ENCODE data around the gene CIDEA. TPM values are rescaled to one million over a fixed set of nuclear protein-coding genes. Genes with fewer than 3 reads are reported as not detected.
"Not testable (repeated sequence)": the region's sequence is repeated elsewhere in the genome, so short reads cannot be mapped to it uniquely, and the experiment has no call there.

Gene CIDEA, protein sequence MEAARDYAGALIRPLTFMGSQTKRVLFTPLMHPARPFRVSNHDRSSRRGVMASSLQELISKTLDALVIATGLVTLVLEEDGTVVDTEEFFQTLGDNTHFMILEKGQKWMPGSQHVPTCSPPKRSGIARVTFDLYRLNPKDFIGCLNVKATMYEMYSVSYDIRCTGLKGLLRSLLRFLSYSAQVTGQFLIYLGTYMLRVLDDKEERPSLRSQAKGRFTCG
- not detected in 2 replicates for total RNA-seq

- H3K4me1 Mint-ChIP-seq, result no peaks in the 10 kb centered on the region
- no peak for TF ChIP-seq CTCF (IDR thresholded peaks at IDR 0.05)
- no peak for DNase-seq
- no peak within 1 kb of the TSS for H3K27ac Mint-ChIP-seq
- H3K9me3 Mint-ChIP-seq, result no peaks in the 10 kb centered on the region
- ChIA-PET CTCF (no interaction called here), POLR2A (no interaction called here)
- H3K36me3 Mint-ChIP-seq (ENCODE audit: low read depth), result no peaks in the 10 kb centered on the region
- intact Hi-C loops (cut with micrococcal nuclease), result no loop called here
- ATAC-seq (ENCODE audit: low read depth), result no peak
- H3K4me3 Mint-ChIP-seq, result no peak within 1 kb of the TSS
- H3K27me3 Mint-ChIP-seq, result peaks cover 65% of the 10 kb centered on the region
Observed at GRCh38 chr18:12254136-12254819, at the start of gene CIDEA. TSS of gene CIDEA (plus strand) at chr18:12254361. CDS start at chr18:12254384, 23 bp downstream.

- H3K36me3 Mint-ChIP-seq (ENCODE audit: low read depth); CTCF ChIA-PET; intact Hi-C loops (cut with micrococcal nuclease); ATAC-seq (ENCODE audit: low read depth); H3K4me3 Mint-ChIP-seq; H3K27ac Mint-ChIP-seq; H3K27me3 Mint-ChIP-seq; DNase-seq; H3K4me1 Mint-ChIP-seq; POLR2A ChIA-PET; H3K9me3 Mint-ChIP-seq: not testable (repeated sequence)
Observed at GRCh38 chr18:12208296-12209153, 45.6 kb upstream of the CIDEA start.

- H3K4me3 Mint-ChIP-seq; POLR2A ChIA-PET; DNase-seq; CTCF ChIA-PET; H3K27ac Mint-ChIP-seq; H3K27me3 Mint-ChIP-seq; H3K36me3 Mint-ChIP-seq (ENCODE audit: low read depth); intact Hi-C loops (cut with micrococcal nuclease); H3K9me3 Mint-ChIP-seq; H3K4me1 Mint-ChIP-seq; ATAC-seq (ENCODE audit: low read depth): not testable (repeated sequence)
Observed at GRCh38 chr18:12212308-12212707, 41.9 kb upstream of the CIDEA start.

DNA sequence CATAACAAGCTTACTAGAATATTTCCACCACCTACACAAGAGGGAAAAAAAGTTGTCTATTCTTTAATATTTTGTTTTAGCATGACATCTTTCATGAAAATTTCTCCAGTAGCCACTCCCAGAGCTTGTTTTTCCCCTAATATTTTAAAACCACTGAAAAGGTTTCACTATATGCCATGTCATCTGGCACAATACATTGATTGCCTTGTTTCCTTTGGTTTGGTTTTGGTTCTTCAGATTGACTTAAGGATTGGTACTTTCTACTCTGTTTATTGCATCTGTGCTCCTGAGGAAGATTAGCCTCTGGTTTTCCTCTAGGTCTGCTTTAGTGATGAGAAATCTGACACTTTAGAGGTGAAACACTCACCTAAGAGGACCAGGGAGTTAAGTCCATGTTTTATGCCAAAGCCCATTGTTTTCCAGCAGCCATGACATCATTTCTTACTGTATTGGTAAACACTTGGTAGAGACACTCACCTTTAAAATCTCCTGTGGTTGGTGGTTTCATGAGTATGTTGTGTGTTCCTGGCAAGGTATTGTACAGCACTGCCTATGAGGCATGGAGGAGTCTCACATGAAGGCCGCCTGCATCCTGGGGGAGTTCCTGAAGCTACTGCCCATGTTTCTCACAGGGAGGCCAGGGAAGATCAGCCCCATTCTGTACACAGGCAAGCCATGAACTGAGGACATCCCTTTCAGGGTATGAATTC lies 39.7 kb upstream of the CIDEA start:
- H3K4me3 Mint-ChIP-seq; DNase-seq; ATAC-seq (ENCODE audit: low read depth); H3K27ac Mint-ChIP-seq; CTCF ChIA-PET; POLR2A ChIA-PET; H3K9me3 Mint-ChIP-seq; H3K27me3 Mint-ChIP-seq; H3K36me3 Mint-ChIP-seq (ENCODE audit: low read depth); H3K4me1 Mint-ChIP-seq; intact Hi-C loops (cut with micrococcal nuclease): not testable (repeated sequence)

DNA sequence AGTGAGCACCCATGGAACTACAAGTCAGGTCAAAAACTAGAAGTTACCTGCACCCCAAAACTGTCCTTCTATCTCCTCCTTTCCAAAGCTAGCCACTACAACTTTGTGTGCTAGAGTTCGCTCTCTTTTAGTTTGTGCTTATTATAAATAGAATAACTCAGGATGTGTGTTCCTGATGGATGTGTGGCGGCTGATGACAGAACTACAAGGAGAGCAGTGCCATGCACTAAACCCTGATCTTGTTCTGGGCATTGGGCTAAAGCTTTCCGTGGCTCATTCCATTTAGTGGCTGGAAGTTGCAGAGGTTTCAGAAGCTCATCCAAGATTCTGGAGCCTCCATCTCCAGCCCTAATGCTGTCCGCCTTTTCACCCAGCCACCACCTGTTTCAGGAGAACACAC lies 37.7 kb upstream of the CIDEA start:
- DNase-seq; CTCF ChIA-PET; H3K36me3 Mint-ChIP-seq (ENCODE audit: low read depth); intact Hi-C loops (cut with micrococcal nuclease); POLR2A ChIA-PET; H3K4me3 Mint-ChIP-seq; H3K27me3 Mint-ChIP-seq; H3K9me3 Mint-ChIP-seq; ATAC-seq (ENCODE audit: low read depth); H3K27ac Mint-ChIP-seq; H3K4me1 Mint-ChIP-seq: not testable (repeated sequence)

GRCh38 chr18:12218603-12219002 lies 35.6 kb upstream of the CIDEA start:
- intact Hi-C loops (cut with micrococcal nuclease), result not testable (repeated sequence)

GRCh38 chr18:12222041-12222440 lies 32.1 kb upstream of the CIDEA start:
- CTCF ChIA-PET; H3K4me3 Mint-ChIP-seq; H3K27ac Mint-ChIP-seq; DNase-seq; ATAC-seq (ENCODE audit: low read depth); H3K9me3 Mint-ChIP-seq; POLR2A ChIA-PET; H3K27me3 Mint-ChIP-seq; H3K4me1 Mint-ChIP-seq; H3K36me3 Mint-ChIP-seq (ENCODE audit: low read depth); intact Hi-C loops (cut with micrococcal nuclease): not testable (repeated sequence)

More at GRCh38 chr18:12218603-12219002, 35.6 kb upstream of the CIDEA start:
- H3K27ac Mint-ChIP-seq; POLR2A ChIA-PET; H3K9me3 Mint-ChIP-seq; H3K4me3 Mint-ChIP-seq; H3K4me1 Mint-ChIP-seq; CTCF ChIA-PET; H3K36me3 Mint-ChIP-seq (ENCODE audit: low read depth); DNase-seq; ATAC-seq (ENCODE audit: low read depth); H3K27me3 Mint-ChIP-seq: not testable (repeated sequence)

DNA sequence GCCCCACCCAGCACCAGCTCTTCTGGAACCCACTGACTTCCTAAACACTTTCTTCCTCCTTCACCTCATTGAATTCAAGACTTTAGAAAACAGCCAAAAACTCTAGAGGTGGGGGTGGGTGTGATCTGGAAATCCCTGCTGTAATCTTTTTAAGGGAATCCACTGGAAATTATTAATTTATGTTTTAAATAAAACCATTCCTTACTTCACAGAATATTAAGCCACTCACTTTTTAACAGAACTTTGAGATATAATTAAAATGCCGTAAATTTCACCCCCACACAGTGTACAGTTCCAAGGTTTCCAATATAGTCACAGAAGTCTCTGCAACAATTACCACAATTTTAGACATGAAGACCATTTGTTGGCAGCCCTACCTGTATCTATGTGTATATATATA lies 30.8 kb upstream of the CIDEA start:
- ATAC-seq (ENCODE audit: low read depth); H3K4me3 Mint-ChIP-seq; DNase-seq; H3K9me3 Mint-ChIP-seq; CTCF ChIA-PET; H3K27ac Mint-ChIP-seq; H3K36me3 Mint-ChIP-seq (ENCODE audit: low read depth); H3K27me3 Mint-ChIP-seq; H3K4me1 Mint-ChIP-seq; intact Hi-C loops (cut with micrococcal nuclease); POLR2A ChIA-PET: not testable (repeated sequence)

- H3K4me3 Mint-ChIP-seq; DNase-seq; H3K4me1 Mint-ChIP-seq; H3K27me3 Mint-ChIP-seq; CTCF ChIA-PET; H3K36me3 Mint-ChIP-seq (ENCODE audit: low read depth); H3K27ac Mint-ChIP-seq; H3K9me3 Mint-ChIP-seq; POLR2A ChIA-PET; intact Hi-C loops (cut with micrococcal nuclease); ATAC-seq (ENCODE audit: low read depth): not testable (repeated sequence)
Observed at GRCh38 chr18:12226807-12227206, 27.4 kb upstream of the CIDEA start.

GRCh38 chr18:12227399-12228186 lies 26.6 kb upstream of the CIDEA start:
- H3K36me3 Mint-ChIP-seq (ENCODE audit: low read depth); DNase-seq; H3K4me3 Mint-ChIP-seq; CTCF ChIA-PET; H3K27ac Mint-ChIP-seq; H3K4me1 Mint-ChIP-seq; intact Hi-C loops (cut with micrococcal nuclease); H3K9me3 Mint-ChIP-seq; H3K27me3 Mint-ChIP-seq; ATAC-seq (ENCODE audit: low read depth); POLR2A ChIA-PET: not testable (repeated sequence)
